HG03108 (cell line): ENCODE results near the gene SMC5.
"Not testable (repeated sequence)": the region's sequence is repeated elsewhere in the genome, so short reads cannot be mapped to it uniquely, and the experiment has no call there.

Experiments
- ATAC-seq: cut with Tn5 transposase; IDR thresholded peaks from one replicate; pipeline ENCODE4 v1.9.1; 2021; ENCODE audit warnings: moderate library complexity; ENCODE audit not compliant: unreplicated experiment

Gene SMC5

GRCh38 chr9:70355801-70356200 is 97.0 kb downstream of the SMC5 start:
- ATAC-seq: no peak

DNA sequence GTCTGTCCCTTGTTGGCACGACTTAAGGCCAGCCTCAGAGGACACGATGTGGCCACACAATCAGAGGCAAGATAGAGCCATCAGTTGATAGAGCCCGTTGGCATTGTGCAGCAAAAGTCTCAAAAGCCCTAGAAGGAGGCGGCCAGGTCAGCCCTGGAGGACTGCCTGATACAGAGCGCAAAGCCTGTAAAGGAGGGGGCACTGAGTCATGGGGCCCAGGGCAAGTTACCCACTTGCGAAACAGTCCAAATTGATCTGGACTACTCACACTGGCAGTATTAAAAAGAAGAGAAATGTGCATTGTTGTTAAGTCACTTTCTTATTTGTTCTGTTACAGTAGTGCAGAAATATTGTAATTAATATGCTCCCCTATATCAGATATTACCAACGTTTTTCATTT is 104.2 kb downstream of the SMC5 start:
- ATAC-seq: no peak

GRCh38 chr9:70363760-70364159 is 105.0 kb downstream of the SMC5 start:
- ATAC-seq: no peak

DNA sequence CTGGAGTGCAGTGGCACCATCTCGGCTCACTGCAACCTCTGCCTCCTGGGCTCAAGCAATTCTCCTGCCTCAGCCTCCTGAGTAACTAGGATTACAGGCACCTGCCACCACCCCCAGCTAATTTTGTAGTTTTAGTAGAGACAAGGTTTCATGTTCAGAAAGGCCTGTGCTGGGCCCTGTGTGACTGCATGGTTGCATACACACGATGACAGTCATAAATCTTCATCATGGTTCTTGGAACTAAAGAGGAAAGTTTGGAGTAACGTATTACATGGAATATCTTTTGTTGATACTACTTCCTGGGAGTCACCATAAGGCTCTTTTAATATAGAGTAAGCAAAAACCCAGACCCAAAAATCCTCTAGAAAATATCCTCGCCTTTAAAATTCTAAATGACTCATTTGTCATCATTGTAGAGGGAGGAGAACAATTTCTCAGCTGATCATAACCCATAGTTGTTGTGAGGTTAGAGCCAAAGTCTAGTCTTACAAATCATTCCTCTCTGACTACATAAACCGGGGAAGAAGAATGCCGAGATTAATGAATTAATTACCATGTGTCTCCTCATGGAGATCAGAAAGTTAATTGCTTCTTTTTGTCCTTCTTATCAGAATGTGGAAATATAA is 108.6 kb downstream of the SMC5 start:
- ATAC-seq: no peak

DNA sequence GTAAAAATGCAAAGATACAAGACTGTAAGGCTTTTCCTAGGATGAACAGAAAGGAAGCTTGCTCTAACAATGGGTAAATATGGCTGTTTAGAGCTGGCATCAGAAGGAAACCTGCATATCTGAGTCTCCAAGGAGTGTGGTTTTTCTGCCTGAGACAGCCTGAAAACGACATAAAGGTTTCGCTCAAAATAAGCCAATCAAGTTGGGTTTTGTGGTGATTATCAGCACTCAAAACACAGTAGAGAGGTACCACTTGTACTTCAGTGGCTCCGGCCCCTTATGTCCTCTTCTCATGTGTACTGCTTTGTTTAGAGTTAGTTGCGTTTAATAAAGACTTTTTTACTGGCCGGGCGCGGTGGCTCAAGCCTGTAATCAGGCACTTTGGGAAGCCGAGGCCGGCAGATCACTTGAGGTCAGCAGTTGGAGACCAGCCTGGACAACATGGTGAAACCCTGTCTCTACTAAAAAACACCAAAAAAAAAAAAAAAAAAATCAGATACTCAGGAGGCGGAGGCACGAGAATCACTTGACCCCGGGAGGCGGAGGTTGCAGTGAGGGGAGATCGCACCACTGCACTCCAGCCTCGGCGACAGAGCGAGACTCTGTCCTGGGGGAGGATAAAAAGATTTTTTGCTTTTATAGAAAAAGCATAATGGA is 116.3 kb downstream of the SMC5 start:
- no peak for ATAC-seq

GRCh38 chr9:70382046-70382708 is 123.4 kb downstream of the SMC5 start:
- ATAC-seq: no peak

- ATAC-seq: no peak
These were observed 124.2 kb downstream of the SMC5 start for GRCh38 chr9:70382709-70383605.

DNA sequence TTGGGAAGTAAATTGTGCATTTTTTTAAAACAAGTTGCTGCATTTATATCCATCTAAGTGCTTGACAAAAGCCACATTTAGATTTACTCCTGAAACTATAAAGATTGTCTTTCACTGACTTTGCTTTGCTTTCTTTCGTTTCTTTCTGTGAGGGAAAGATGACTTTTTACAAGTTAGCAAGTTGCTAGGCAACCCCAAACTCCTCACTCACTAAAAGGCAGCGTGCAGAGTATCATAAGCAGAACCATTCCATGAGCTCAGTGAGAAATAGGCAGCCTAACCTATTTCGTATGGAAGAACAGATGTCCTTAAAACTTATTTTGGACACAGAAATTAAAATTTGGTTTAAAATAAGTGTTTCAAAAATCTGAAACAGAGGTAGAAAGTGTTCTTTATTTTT is 126.6 kb downstream of the SMC5 start:
- no peak for ATAC-seq

DNA sequence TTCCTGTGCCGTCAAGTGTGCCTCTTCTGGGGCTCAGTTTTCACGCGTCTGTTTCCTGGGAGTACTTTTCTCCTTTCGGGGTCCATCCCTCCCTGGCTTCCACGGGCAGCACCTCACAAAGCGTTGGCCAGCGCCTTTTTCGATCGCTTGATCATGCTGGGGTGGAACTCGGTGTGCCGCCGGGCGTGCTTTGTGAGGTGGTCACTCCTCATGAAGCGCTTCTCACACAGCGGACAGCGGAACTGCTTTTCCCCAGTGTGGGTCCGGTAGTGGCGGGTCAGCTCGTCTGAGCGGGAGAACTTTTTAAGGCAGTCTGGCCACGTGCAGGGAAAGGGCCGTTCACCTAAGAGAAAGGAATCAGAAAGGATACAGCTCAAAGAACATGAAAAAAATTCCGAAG is 128.9 kb downstream of the SMC5 start:
- no peak for ATAC-seq

DNA sequence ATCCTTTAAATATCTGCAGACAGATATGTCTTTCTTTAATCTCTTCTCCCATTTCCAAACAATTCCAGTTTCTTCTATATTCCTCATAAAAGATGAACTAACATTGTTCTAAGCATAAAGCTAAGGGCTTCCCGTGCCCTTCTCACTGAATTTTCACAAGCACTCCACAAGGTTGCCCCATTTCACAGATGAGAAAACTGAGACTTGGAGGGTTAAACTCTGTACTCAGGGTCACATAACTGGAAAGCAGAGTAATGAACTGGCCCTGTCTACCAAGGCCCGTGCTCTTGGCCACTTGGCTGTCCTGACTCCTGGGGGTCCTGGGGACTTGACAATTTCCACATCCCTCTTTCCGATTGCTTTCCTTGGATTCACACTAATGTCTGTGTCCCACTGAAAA is 130.4 kb downstream of the SMC5 start:
- no peak for ATAC-seq

DNA sequence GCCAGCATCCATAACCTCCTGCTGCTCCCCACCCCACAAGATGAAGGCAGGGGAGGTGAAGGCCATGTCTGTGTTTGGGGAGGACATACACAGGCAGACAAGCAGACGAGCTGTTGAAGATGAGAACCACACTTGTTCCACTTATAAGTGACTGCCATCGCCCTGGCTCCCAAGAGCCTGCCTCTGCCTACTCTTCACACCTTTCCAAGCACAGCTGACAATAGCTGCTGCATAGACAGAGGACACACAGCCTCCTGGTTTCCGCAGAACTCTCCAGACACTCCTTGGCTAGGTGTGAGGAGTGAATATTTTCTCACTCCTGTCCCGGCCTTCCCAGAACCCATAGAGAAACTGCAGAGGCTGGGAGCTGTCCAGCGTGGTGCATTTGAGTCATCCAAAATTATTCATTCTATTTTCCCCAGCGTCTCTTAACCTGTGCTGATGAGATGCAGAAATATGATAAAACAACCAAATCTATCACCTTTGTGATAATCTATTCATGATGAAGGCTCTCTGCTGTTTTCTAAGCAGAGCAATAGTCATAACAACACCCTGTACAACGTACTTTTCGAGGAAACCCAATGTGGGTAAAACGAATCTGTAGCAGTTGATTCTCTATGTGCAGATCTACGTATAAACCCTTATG is 131.0 kb downstream of the SMC5 start:
- ATAC-seq: no peak

DNA sequence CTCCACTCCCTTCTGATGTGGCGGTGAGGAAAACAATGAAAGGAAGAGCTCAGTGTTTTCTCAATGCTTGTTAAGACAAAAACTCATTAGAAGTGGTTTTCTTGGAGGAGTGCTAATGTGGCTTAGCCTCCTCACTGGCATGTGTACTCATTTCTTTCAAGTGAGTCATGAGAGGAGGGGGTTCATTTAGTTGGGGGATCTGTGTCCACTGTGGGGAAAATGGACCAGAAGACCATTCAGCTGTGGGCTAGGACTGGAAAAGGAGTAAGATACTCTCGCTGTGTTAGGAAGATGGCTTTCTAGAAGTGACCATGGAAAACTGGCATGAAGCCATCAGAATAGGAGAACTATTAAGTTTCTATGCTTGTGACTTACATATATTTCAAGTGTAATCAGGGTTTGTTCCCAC is 132.2 kb downstream of the SMC5 start:
- ATAC-seq: no peak

DNA sequence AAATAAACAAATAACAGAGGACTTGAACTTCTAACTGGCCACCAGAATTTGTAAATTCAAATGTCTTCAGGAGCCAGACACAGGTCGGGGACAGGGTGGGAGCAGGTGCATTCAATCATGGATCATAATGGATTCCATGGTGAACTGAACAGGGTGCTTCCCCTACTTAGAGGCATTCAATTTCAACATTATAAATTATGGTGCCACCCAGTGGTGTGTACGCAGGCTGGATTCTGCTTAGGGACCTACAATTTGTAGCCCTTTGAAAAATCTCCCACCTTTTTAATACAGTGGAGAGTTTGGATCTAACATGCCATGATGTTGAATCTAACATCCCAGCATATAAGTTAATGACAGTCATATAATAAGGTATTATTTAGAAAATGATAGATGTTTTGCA is 133.4 kb downstream of the SMC5 start:
- ATAC-seq: no peak

DNA sequence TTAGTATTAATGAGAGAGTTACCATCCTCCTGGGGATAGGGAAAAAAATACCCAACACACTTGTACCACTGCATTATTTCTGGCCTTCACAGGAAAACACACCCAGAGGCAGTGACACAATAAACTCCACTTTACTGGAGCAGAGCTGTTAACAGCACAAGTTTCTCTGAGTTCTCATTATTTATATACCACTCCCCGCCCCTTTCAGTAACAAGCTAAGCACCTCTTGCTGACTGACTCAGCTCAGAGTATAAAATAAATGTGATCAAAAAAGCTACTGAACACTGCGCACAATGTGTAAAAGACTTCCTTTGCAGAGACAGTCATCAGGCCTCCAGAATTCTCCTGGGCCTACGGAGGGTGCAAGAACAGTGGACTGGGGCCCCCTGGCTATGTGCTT is 134.1 kb downstream of the SMC5 start:
- ATAC-seq: no peak

- no peak for ATAC-seq
These were observed 136.9 kb downstream of the SMC5 start for GRCh38 chr9:70395652-70396051.

GRCh38 chr9:70398145-70398556 is 139.4 kb downstream of the SMC5 start:
- ATAC-seq: peak; percentile 99

- ATAC-seq: no peak
These were observed 140.4 kb downstream of the SMC5 start for GRCh38 chr9:70399141-70399540.

DNA sequence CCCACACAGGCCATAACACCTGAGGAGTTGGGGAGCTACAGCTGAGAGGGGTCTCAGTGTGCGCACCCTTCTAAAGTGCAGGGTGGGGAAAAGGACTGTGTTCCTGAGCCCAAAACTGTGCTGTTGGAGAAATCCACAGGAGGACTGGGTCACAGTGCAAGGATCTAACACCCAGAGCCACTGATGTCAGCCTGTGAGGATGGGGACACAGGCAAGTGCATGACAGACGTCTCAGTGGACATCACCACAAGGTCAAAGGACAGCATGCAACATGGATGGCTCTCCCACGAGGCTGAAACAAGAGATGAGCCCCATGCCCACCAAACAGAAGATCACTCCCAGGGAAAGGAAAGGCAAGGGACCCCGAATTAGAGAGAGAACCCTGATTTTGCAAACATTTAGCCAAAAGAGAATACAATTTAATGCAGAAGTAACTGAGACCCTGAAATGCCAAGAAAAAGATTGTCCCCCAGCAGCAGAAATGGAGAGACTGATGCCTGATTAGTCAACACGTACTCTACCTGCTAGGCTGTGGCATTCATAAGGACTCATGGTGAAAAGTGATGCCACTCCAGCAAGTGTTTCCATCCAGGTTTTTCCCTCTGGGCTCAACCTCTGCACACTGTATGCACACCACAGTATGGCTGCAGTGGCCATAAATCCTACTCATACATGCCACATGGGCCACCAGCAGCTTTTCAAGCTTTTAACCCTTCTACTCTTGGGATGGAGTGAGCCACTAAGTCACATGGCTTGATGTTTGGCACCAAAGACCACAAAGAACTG is 141.5 kb downstream of the SMC5 start:
- no peak for ATAC-seq

DNA sequence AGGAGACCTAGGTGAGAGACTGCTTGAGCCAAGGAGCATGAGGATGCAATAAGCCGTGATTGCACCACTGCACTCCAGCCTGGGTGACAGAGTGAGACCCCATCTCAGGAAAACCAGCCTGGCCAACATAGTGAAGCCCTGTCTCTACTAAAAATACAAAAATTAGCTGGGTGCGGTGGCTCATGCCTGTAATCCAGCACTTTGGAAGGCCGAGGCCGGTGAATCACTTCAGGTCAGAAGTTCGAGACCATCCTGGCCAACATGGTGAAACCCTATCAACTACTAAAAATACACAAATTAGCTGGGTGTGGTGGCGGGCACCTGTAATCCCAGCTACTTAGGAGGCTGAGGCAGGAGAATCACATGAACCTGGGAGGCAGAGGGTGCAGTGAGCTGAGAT is 142.5 kb downstream of the SMC5 start:
- not testable (repeated sequence) for ATAC-seq

DNA sequence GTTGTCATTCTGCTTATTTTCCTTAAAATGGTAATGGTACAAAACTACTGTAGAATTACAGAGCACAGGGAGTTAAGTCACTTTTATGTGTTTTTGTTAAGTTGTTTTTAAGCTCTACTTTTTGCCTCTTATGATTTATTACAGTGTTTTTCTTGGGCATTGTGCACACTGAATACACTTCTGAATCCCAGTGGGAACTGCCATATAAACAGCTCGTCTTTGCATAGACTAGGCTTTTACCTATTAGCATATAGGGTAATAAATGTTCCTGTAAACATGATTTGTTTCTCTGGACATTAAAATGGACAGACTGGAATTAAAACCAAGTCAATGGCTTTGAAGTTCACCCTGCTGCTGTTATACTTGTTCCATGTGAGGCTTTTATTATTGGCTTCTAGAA is 143.4 kb downstream of the SMC5 start:
- no peak for ATAC-seq
